IMR-90 (cell line): ENCODE data around the gene CHRNG.

Source experiments
- BHLHE40 ChIP-seq: fragments of 150-350 bp; IDR thresholded peaks from 2 replicates; pipeline ENCODE4 v1.6.1; 2016; ENCODE audit warnings: mild to moderate bottlenecking, low read depth, low read length
- CTCF ChIP-seq: conservative IDR thresholded peaks from 2 replicates; pipeline ENCODE4 v1.5.1; 2012; ENCODE audit warnings: mild to moderate bottlenecking, low read depth, low read length, improper control_type of control experiment
- ELK1 ChIP-seq: fragments of 150-350 bp; IDR thresholded peaks from 2 replicates; pipeline ENCODE4 v1.6.1; 2016; ENCODE audit warnings: low read depth, mild to moderate bottlenecking, low read length, moderate library complexity, borderline replicate concordance
- POLR2A ChIP-seq: IDR thresholded peaks from 2 replicates; pipeline ENCODE4 v1.6.1; 2012; ENCODE audit warnings: mild to moderate bottlenecking, low read depth, low read length
- RAD21 ChIP-seq: IDR thresholded peaks from 2 replicates; pipeline ENCODE4 v1.6.1; 2012; ENCODE audit warnings: low read length, improper control_type of control experiment
- USF2 ChIP-seq: fragments of 150-350 bp; IDR thresholded peaks from 2 replicates; pipeline ENCODE4 v1.6.1; 2017; ENCODE audit warnings: mild to moderate bottlenecking, antibody characterized with exemption, low read length, low read depth

- TF ChIP-seq CTCF: no peak
- TF ChIP-seq POLR2A: no peak
- TF ChIP-seq ELK1: no peak
- no peak for TF ChIP-seq RAD21
- TF ChIP-seq USF2: no peak
- no peak for TF ChIP-seq BHLHE40
Measured at GRCh38 chr2:232522623-232523401, 16.7 kb upstream of the CHRNG start.
